Left renal cortex interstitium (tissue), 4 donors: ENCODE measurements around the gene ZNF169. TPM values are rescaled to one million over a fixed set of nuclear protein-coding genes. Genes with fewer than 3 reads are reported as not detected.
"Not testable (repeated sequence)": the region's sequence is repeated elsewhere in the genome, so short reads cannot be mapped to it uniquely, and the experiment has no call there.

ENCODE experiments used
- DNase-seq, 4 donors: peaks; one replicate each; pipeline ENCODE4 v3.0.0-alpha.2; 2013; ENCODE audit warnings: low read depth in 4 of 4, low spot score in 2 of 4, missing footprints in 1 of 4
- polyA plus RNA-seq, 4 donors: library from polyadenylated mRNA; unstranded; fragments of 120-200 nt; gene quantifications; one replicate each; pipeline ENCODE4 v1.2.1, GENCODE V29; 2013; ENCODE audit not compliant: insufficient read length in 4 of 4

Gene ZNF169
- polyA plus RNA-seq = 10 to 100 TPM in 2 of 4 donors, 1 to 10 TPM in 2; 4.3 to 12.9 (median 8.4) TPM

DNA sequence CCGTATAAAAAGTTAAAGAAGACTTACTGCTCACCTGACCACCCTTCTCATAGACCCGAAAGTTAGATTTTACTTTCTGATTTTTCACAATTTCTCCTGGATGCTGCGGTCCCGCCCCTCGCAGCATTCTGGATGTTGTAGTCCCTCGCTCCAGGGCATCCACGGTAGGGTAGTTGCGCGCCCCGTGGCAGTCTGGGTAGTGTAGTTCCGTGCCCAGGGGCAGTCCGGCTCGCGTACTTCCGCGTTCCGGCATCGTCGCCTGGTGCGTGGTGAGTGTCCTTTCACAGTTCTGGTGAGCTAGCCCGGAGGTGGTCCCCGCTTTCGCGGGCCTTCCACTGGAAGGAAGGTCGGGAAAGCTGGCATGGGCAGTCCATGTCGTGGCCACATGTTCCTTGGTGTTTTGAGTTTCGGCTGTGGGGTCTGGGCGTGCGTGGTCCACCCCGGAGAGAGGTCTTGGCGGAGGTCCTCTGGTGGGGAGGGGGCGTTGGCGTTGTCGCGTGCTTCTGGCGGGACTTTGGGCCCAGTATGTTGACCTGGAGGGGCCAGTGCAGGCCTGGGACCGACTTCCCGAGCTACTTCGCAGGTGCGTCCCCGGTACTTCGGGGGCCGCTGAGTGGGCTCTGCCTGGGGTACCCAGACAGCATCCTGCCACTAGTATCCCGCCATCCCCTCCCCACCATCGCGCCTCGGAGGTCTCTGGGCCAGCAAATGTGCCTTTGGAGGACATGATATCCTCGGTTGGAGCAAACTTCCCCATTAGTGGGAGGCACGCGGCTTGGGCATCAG lies at the start of gene ZNF169:
TSS of gene ZNF169 (plus strand) at position 222 of the 786 bp plus-strand sequence. CDS start 19,515 bp downstream, outside the sequence.
- peak; percentile 21 to 79 (median 58) for DNase-seq

GRCh38 chr9:94210616-94211603 lies 48.2 kb upstream of the ZNF169 start:
- DNase-seq = no peak

DNA sequence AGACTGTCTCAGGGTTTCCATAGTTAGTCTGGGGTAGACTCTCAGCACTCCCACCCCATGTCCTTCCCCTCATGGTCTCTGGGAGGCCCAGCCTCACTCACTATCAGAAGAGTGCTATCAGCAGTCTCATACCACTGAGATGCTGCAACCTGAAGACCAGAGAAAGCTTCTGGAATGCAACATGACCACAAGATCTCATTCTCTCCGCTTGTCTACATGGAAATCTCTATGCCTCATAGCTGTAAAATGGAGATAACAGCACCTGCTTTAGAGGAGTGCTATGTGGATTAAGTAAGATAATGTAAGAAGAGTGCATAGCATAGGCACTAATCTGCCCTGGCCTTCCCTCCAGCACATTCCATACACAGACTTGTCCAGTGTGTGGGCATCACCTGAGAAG lies 47.0 kb upstream of the ZNF169 start:
- DNase-seq = no peak

- no peak for DNase-seq
These were observed 46.6 kb upstream of the ZNF169 start for GRCh38 chr9:94212531-94212930.

- peak; percentile 23 to 52 (median 46) for DNase-seq
These were observed 45.5 kb upstream of the ZNF169 start for GRCh38 chr9:94213511-94214124.

DNA sequence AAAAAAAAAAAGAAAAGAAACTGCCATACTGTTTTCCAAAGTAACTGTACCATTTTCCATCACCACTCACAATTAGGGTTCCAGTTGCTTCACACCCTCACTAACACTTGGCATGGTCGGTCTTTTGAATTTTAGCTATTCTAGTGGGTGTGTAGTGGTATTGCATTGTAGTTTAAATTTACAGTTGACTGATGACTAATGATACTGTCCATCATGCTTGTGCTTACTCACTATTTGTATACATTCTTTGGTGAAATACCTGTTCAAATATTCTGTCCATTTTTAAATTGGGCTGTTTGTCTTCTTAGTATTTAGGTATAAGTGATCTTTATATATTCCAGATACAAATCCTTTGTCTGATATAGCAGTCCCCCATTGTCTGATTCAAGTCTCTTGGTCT lies 36.2 kb upstream of the ZNF169 start:
- no peak for DNase-seq

GRCh38 chr9:94225413-94225812 lies 33.7 kb upstream of the ZNF169 start:
- DNase-seq = not testable (repeated sequence)

GRCh38 chr9:94228616-94229015 lies 30.5 kb upstream of the ZNF169 start:
- DNase-seq = no peak

DNA sequence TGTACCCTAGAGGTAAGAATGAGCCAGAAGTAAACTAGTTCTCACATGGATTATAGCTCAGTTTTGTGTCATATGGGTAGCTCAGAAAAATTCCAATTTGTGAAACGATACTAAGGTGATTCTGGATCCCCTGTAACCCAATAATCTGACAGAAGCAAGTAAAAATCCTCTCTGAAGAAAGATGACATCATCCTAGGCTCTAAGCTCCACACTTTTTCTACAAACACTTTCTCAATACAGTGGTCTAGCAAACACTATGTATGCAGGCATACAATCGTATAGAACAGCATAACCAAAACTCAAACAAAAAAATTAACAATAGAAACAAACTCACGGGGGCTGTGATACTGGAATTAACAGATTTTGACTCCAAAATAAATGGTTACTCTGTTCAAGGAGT lies 26.7 kb upstream of the ZNF169 start:
- DNase-seq = no peak

GRCh38 chr9:94241098-94241497 lies 18.0 kb upstream of the ZNF169 start:
- not testable (repeated sequence) for DNase-seq

DNA sequence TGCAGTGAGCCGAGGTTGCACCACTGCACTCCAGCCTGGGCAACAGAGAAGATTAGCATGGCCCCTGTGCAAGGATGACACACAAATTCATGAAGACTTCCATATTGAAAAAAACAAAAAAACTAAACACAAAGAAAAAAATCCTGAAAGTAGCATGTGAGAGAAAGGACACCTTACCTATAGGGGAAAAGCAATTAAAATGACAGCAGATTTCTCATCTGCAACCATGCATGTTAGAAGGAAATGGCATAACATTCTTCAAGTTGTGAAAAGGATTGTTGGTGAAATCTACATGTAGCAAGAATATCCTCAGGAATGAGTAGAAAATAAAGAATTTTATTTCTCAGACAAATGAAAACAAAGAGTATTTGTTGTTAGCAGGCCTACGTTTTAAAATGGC lies 13.4 kb upstream of the ZNF169 start:
- no peak for DNase-seq

GRCh38 chr9:94250456-94250855 lies 8.6 kb upstream of the ZNF169 start:
- no peak for DNase-seq

DNA sequence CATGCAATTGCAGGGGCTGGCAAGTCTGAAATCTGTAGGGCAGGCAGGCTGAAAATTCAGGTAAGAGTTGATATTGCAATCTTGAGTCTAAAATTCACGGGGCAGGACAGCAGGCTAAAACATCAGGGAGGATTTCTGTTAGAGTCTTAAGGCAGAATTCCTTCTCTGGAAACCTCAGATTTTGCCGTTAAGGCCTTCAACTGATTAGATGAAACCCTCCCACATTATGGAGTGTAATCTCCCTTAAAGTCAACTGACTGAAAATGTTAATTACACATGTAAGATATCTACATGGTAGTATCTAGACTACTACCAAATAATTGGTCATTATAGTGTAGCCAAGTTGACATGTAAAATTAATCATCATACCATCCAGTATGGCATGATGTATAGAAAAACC lies 3.1 kb upstream of the ZNF169 start:
- no peak for DNase-seq

DNA sequence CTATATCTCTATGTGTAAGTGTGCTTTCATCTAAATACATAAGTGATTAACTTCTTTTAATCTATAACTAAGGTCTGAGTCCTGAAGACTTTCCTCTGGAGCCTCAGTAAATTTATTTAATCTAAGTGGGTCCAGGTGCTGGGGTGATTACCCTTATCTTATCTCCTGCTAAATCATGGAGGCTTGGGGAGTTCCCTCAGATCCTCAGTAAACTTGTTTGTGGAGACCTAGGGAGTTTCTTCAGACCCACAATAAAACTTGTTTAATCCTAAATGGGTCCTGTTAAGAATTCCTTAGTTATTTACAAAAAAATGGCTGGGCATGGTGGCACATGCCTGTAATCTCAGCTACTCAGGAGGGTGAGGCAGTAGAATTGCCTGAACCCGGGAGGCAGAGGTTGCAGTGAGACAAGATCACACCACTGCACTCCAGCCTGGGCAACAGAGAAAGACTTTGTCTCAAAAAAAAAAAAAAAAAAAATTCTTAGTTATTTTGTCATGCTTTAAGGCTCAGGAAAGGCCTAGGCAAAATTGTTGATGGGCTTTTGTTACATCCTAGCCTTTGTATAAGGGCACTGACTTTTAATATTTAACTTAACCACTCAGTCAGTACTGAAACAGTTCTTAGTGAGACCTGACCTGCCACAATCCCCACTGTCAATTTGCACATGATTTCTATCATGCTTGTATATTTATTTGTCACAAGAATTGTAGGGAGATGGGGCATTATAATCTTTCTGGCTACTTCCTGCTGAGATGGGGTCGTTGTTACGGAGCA lies 6.7 kb downstream of the ZNF169 start:
- DNase-seq = not testable (repeated sequence)

- no peak for DNase-seq
These were observed 10.2 kb downstream of the ZNF169 start for GRCh38 chr9:94269264-94269663.

GRCh38 chr9:94270009-94270408 lies 10.9 kb downstream of the ZNF169 start:
- no peak for DNase-seq

DNA sequence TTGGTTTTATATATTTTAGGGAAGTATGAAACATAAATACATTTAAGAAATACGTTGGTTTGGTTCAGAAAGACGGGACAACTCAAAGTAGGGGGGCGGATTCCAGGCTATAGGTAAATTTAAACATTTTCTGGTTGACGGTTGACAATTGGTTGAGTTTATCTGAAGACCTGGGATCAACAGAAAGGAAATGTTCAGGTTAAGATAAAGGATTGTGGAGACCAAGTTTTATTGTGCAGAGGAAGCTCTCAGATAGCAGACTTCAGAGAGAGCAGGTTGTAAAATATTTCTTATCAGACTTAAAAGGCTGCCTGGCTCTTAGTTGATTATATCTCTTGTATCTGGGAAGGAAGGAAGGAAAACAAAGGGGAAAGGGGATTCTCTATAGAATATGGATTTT lies 17.9 kb downstream of the ZNF169 start:
- DNase-seq = not testable (repeated sequence)

- DNase-seq = no peak
These were observed 18.9 kb downstream of the ZNF169 start for GRCh38 chr9:94277885-94278536.

DNA sequence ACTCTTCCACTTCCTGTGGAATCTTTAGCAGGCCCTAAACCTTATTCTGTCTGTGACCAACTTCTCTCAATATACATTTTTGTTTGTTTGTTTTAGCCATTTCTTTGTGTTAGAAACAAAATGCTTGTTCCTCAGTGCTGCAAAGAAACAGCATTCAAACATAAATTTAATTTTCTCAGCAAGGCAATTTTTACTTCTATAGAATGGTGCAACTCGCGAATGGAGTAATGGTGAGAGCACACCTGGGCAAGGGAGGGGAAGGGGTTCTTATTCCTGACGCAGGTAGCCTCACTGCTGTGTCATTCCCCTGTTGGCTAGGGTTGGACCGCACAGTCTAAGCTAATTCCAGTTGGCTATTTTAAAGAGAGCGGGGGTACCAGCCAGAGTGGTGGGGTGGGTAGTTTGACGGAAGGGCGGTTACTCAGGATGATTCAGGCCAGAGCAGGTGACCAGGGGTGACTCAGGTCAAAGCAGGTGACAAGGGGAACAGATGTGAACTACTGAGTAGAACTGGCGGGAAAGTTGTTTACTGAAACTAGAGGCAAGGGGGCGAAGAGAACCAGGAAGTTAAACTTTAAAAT lies 21.4 kb downstream of the ZNF169 start:
- no peak for DNase-seq
